Panc1 (cell line): ENCODE data around the gene ZNF672.

Experiments used
- POLR2AphosphoS5 ChIP-seq: IDR thresholded peaks from 2 replicates; pipeline ENCODE4 v1.6.1; 2012; ENCODE audit warnings: mild to moderate bottlenecking, low read depth, low read length, moderate library complexity
- TF ChIP-seq, protein P1 (sequence below): fragments of 450-650 bp; IDR thresholded peaks from 2 replicates; pipeline ENCODE4 v1.5.1; 2017; ENCODE audit warnings: mild to moderate bottlenecking

DNA sequence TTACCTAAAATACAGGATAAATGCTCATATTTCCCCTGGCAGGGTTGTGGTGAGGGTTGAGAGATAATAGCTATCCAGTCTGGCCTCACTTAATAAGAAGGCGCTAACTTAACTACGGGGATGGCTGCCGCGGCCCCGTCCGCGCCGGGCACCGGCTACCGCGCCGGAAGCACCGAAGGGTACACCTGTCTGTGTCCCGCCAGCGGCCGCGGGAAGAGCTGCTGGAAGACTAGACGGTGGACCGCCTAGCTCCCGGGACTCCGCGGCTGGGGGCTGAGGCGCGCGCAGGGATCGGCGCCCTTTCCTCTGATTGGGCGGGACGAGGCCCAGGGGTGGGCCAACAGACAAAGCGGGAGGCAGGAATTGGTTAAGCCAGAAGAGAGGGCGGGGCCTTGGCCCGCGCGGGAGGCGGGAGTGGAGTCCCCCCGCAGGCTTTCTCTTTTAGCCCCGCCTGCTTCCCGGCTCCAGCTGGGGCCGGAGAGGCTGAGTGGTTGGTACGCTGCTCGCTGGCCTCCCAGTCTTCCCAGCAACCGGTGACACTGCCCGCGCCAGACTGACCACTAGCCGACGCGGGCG, at the start of gene ZNF672:
- TF ChIP-seq, protein P1, sequence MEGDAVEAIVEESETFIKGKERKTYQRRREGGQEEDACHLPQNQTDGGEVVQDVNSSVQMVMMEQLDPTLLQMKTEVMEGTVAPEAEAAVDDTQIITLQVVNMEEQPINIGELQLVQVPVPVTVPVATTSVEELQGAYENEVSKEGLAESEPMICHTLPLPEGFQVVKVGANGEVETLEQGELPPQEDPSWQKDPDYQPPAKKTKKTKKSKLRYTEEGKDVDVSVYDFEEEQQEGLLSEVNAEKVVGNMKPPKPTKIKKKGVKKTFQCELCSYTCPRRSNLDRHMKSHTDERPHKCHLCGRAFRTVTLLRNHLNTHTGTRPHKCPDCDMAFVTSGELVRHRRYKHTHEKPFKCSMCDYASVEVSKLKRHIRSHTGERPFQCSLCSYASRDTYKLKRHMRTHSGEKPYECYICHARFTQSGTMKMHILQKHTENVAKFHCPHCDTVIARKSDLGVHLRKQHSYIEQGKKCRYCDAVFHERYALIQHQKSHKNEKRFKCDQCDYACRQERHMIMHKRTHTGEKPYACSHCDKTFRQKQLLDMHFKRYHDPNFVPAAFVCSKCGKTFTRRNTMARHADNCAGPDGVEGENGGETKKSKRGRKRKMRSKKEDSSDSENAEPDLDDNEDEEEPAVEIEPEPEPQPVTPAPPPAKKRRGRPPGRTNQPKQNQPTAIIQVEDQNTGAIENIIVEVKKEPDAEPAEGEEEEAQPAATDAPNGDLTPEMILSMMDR = no peak
- TF ChIP-seq POLR2AphosphoS5 = peak; percentile 81; the same call in 1 of the 2 replicates
